Hindlimb muscle (tissue), 1 donor: ENCODE measurements around the gene PCP2. TPM values are rescaled to one million over a fixed set of nuclear protein-coding genes. Genes with fewer than 3 reads are reported as not detected.

ENCODE experiments used
- DNase-seq: peaks from one replicate; pipeline ENCODE4 v3.0.0-alpha.2; 2013
- polyA plus RNA-seq: library from polyadenylated mRNA; unstranded; fragments of 120-200 nt; gene quantifications from one replicate; pipeline ENCODE4 v1.2.1, GENCODE V29; 2013; ENCODE audit not compliant: insufficient read length

The PCP2 gene
- polyA plus RNA-seq, 1 donor: not detected

DNA sequence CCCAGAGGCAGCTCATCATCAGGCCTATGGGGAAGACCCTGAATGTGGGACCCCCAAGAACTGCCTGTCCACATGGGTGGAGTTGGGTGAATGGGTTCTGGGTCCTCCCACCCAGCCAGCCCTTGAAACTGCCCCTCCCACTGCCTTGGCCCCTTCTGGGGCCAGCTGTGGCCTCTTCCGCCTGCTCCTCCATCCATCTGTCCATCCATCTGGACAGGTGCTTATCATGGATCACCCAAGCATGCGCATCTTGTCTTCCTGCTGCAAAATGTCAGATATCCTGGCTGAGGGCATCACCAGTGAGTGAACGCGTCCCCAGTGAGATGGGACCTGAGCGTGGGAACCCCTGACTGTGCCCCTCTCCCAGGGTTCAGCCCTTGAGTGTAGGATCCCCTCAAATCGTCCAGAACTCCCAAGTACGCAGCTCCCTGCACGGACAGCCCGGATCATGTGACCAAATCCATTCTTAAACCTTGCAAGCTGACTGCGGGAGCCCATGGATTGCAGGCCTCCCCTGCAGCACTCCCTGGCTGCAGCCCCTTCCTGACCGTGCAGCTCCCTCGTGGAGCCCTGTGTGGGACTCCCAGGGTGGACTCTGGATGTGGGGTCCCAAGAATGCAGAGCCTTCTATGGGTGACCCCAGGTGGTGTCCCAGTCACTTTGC lies 5.4 kb upstream of the PCP2 start:
- no peak for DNase-seq

DNA sequence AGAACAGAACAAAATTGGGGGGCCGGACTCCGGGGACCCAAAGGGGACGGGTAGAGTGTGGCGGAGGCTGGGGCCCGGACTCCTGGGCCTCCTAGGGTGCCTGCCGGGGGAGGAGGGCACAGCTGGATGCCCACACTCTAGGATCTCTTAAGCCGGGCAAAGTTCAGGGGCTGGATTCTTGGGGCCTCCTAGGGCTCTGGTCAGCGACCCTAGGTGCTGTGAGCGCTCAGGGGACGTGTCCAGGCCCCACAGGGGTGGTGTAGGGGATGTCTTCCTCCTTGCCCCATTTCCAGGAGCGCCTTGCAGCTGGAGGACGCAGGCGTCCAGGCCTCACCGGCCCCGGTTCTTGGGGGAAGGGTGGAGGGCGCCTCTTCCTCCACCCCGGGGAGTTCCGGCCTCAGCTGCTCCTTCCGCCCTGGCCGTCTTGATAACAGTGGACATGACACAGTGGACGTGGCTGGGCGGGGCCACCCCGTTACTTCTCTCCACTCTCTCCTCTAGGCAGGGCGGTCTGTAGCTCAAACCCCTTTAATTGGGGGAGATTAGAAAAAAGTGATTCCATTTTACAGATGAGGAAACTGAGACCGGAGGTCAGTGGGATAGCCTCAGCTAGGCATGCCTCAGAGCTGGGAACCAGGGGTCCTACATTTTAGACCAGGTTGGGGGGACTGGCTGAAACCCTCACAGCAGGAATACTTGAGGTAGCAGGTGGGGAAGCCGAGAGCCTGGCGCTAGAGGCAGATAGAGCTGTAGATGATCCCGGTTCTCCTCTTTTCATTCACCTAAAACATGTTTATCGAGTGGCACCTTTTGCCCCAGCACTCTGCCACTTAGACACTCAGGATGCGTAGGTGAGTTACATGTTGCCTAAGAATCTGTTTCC lies 4.1 kb upstream of the PCP2 start:
- DNase-seq: no peak

DNA sequence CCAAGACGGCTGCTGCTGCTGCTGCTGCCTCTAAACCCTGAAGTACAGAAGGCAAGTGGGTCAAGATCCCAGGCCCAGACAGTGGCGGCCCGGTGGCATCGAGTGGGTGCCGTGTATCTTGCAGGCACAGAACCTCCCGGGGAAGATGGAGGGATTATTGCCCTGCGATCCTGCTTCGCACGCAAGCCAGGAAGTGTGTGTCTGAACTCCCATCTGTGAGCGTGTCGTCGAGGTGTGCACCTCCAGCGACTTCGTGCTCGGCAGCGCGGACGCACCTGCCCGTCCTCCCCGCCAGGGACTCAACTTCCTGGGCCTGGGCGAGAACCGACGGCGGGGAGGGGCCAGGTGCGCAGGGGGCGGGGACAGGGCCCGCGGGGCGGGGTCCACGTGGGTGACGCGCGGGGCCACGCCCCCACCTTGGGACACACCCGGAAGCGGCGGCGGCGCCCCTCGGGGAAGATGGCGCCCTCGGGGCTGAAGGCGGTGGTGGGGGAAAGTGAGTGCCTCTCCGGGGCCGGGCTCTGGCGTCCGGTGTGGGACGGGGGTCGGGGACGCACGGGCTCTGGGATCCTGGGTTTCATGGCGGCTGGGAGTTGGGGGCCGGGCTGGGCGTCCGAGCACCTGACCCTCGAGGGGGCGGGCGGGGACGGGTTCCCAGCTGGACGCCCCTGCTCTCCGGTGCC lies 3.3 kb upstream of the PCP2 start, which contains the start of gene STXBP2:
TSS of gene STXBP2 (plus strand) at position 420 of the 683 bp plus-strand sequence. CDS start at position 460, 40 bp downstream.
- no peak for DNase-seq

DNA sequence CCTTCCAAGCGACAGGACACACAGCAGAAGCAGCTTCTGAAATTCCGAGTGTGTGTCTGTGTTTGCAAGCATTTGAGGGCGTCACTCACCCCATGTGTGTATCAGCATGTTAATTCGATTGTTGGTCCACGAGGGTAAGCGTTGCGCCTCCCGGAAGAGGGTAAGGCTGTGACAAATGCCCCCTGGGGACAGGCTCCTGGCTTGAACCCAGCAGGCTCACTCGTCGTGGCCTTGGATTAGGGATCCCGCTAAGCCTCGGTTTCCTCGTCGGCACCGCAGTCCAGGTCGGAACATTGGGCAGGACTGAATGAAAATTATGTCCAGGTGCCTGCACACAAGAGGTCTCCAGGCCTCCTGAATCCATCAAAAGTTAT lies 2.8 kb upstream of the PCP2 start:
- no peak for DNase-seq

DNA sequence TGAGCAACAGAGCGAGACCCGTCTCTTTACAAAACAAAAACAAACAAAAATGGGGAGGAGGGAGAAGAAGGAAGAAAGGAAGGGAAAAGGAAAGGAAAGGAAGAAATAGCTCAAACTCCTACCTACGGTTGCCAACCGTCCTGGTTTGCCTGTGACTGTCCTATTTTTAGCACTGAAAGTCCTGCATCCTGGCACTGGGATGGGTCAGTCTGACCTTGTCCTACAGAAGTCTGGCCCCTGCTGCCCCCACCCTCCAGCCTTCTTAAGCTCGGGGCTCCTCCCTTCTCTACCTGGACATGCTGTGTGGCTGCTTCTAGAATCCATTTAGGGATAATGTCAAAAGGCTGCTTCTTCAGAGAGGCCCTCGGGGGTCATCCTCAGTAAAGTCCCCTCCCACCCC lies 2.2 kb upstream of the PCP2 start:
- DNase-seq: no peak

DNA sequence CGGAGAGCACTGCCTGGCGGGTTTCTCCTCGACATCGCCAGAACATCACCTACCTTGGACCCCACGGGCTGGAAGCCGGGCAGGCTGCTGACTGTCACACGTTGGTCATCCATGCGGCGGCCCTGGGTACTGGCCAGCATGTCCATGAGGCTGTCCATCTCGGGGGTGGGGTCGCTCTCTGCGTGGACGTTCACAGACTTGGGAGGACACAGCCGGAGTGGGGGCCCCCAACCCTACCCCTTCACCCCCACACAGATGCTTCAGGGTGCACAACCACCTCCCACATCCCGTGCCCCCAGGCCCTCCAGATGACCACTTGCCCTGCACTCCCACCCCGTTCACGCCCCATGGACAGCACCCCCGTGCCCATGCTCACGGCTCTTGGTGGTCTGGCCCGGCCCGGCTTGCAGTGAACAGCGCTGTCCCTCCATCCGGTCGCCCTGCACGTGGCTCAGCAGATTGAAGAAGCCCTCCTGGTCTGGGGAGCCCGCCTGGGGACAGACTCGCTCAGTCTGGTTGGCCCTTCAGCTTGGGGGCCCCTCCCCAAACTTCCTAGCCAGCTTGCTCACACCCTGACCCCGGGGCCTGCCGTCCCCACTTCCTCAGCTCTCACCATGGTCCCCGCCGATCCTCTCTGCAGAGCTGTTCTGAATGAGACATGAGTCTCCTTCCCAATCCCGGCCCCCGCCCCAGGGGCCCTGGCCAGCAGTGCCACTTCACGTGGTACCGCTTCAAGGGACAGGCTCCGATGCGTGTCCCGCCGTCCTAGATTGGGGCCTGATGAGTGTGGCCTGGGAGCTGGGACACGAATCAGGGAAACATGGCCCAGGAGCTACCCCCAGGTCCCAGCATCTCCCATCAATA lies 947 bp downstream of the PCP2 start:
- DNase-seq: no peak

DNA sequence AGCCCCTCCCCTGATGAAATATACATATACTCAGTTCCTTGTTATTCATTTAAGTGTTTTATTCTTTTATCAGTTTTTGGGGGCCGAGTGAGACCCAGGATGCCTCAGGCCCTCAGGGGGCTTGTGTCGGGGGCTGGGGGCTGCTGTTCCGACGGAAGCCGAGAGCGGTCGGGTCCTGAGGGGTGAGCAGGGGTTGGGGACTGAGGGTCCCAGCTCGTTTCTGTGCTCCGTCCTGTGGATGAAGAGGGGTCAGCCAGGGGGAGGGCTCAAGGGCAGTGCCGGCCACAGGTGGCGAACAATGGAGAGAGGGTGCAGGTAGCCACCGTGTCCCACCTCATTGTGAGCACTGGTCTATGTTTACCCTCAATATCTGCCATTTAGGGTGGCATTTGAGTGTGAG lies 1.9 kb downstream of the PCP2 start:
- no peak for DNase-seq

DNA sequence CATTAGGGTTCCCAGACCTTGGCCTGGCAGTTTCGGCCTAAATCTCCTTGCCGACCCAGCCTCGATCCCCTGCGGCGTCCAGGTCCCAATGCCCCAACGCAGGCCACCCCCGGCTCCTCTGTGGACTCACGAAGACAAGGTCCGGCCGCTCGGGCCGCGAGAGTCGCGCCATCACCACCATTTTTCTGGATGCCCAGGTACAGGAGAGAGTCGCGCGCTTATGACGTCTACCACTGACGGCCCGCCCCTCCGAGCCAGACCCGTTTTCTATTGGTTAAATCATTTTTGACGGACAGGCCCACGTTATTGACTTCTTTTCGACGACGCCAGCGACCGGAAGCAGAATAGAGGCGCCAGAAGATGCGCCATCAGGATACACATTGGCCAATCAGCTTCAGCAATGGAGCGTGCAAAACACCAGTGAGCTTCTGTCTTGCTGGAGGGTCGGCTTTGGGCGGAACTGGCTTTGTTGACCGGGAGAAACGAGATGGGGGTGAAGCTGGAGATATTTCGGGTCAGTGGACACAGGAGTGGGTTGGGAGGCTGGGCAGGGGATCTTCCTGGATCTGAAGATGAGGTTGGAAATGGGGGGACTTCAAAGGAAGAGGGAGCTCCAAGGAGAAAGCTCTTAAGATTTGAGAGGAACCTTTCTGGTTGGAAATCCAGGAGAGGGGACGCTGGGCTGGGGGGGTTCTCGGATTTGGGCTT lies 4.0 kb downstream of the PCP2 start, which contains the start of the genes PET100 and XAB2:
TSS of gene PET100 (plus strand) at position 447 of the 708 bp plus-strand sequence. CDS start at position 488, 41 bp downstream.
TSS of gene XAB2 (minus strand) at position 199 of the 708 bp plus-strand sequence. CDS start at position 181, 18 bp downstream.
- DNase-seq: peak; percentile 99

DNA sequence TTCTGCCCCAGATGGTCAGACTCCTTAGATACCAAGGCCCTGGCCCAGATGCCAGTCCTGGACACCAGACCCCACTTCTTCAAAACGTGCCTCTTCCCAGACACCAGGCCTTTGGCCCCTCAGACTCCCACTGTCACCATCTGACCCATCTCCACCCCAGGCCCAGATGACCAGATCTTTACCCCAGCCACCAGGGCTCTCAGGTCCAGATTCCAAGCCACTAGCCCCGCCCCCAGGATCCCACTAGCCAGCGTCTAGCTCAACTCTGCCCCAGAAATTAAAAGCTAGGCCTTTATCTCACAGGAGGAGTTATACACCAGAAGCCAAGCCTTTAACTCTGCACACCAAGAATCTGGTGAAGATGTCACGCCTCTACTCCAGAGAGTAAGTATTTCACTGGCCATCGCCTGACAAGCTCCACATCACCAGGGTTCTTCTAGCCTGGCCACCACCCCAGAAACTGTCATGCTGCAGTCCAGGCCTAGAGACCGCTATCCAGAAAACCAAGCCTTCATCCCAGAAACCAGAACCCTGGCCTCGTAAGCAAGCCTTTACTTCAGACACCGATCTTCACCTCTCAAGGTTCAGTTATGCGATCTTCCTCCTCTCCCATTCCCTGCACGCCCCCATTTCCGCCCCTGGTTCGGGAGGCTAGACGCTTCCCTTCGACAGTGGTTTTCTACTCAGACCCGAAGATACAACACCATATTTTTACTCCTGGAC lies 4.8 kb downstream of the PCP2 start:
- no peak for DNase-seq

DNA sequence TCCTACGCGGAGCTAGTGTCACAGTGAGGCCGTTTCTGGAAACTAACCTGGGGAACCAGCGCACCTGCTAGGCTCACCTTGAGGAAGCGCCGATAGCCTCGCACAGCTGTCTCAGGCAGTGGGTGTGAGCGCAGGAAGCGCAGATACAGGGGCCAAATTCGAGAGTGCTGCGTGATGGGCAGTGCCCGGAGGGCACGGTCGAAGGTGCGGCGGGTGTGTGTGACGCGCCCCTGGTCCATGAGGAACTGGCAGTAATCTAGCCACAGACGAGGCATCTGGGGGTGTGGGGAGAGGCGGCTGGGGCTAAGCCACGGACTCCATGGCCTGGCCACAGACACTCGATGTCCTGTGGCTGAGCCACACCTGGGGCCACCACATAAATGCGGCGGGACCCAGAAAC lies 6.4 kb downstream of the PCP2 start:
- no peak for DNase-seq

DNA sequence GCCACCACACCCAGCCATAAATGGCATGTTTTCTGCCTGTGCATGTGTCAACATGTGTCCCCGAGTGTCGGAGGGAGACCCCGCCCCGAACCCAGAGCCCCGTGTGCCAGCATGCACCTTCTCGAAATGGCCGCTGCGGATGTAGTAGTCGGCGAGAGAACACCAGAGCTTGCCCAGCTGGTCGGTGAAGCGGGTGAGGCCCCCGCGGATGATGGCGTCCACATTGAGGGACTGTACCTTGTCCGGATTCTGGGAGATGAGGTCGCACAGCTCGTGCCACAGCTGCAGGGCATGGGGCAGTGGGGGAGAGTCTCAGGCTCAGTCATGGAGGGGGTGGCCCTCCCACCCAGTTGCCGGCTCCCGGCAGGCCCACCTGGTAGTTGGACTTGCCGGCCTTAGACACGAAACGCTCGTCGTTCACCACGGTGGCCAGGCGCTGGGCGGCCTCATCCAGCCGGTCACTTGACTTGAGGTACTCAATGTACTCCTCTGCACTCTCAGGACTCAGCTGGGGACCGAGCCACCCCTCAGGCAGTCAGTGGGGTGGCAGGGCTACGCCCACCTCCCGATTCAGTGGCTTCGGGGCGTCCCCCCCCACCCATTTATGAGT lies 7.7 kb downstream of the PCP2 start:
- no peak for DNase-seq

DNA sequence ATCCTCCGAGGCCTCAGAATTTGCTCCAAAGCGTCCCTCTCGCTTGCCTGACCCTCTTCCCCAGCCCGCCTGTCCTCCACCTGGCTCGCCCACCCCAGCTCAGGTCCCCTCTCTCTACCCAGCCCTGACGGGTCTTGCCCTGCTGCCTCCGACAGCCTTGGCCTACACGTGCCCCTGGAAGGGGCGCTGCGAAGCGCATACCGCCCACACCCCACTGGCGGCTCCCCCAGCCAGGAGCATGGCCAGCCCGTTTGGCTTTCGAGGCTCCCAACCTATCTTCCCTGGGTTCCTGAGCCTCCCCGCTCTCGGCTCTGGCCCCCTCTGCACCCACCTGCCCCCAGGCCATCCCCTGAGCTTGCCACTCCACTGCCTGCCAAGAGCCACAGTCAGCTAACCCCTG lies 8.7 kb downstream of the PCP2 start:
- DNase-seq: no peak

DNA sequence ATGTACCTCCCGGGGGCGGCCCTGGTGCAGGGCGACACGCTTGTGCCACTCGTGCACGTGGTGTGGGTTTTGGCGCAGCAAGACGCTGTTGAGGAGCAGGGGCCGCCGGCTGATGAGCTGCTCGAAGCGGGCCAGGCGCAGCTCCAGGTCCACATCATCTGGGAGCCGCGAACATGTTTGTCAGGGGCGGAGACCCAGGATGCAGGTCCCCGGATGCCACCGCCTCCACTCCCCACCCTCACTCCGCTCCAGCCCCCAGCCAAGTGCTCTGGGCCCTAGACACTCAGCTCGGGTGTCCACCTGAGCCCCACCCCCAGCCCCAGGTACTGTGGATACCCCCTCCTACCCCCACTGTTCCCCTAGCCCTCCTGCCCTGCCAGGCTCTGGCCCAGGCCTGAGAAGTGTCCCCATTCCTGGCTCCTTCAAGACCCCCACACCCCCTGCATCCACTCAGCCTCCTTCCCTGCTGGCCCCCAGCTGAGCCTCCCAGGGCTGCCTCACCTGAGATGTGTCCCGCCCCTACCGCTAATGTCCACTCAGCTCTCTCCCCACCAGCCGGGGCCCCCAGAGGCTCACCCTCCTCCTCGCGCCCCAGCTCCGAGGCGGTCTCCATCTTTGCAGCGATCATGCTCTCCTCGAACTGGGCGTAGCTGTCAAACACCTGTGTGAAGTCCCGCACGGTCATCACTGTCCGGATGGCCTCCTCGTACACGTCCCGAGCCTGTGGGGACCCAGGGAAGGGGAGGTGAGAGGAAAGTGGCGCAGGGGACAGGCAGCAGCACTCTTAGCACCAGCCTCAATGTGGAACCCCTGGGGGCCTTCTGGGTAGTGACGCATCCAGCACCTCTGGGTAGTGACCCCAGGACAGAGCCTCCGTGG lies 9.6 kb downstream of the PCP2 start:
- DNase-seq: no peak

DNA sequence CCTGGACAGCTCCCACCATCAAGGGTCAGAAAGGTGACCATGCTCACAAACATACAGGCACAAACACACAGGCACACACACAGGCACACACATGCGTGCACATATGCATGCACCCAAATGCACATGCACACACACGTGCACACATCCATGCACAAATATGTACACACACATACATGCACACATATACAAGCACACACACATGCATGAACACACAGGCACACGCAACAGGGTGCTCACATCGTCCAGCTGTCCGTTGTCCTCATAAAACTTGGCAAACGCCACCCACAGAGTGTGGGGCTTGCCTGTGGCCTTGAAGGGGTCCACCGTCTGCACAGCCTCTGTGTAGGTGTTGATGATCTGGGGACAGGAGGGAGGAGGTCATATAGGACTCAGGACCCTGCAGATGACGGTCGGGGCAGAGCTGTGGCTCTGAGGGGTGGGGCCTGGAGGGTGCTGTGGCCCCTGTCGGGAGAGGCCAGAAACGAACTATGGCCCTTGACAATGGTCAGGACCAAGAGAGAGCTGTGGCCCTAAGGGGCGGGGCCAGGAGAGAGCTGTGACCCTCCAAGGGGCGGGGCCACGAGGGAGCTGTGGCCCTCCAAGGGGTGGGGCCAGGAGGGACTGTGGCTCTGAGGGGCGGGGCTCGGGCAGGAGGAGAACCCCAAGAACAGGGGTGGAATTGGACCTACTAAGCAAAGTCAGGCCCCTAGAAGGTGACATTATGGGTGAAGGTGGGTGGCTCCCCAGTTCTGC lies 10.4 kb downstream of the PCP2 start:
- DNase-seq: no peak

DNA sequence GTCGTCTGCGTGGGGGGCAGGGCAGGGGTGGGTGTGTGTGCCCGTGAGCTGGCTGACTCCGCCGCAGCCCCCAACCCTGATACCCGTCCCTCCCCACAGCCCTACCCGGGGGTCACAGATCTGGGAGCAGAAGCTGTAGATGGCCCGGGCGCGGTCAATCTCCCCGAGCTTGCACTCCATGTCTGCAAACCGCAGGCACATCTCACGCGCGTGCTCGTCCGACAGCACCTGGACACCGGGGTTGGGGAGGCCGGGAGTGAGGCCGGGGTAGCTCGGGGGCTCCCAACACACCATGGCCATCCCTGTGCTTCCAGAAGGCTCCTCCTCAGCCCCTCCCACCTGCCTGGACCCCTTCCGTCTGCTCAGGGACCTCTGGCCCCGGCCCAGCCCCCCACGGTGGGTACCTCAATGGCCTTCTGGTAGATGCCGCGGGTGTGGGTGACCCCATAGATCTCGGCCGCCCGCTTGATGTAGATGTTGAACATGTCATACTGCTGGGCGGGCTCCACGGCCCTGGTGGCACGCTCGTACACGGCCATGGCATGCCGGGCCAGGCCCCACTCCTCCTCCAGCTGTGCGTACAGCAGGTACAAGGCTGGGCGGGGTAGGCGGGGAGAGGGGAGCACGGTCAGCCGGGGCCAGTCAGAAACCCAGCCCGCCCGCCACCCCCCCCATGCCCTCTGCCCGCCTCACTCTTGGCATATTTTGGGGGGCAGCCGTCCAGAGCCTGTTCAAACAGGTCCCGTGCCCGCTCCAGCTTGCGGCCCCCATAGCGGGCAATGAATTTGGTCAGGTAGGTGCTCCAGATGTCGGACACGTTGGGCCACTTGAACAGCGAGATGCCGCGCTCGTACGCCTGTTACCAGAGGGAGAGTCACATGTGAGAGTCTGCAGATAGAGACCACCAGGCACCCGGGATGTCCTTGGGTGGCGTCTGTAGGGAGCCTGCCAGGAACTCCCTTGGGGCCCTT lies 12.8 kb downstream of the PCP2 start:
- DNase-seq: no peak

DNA sequence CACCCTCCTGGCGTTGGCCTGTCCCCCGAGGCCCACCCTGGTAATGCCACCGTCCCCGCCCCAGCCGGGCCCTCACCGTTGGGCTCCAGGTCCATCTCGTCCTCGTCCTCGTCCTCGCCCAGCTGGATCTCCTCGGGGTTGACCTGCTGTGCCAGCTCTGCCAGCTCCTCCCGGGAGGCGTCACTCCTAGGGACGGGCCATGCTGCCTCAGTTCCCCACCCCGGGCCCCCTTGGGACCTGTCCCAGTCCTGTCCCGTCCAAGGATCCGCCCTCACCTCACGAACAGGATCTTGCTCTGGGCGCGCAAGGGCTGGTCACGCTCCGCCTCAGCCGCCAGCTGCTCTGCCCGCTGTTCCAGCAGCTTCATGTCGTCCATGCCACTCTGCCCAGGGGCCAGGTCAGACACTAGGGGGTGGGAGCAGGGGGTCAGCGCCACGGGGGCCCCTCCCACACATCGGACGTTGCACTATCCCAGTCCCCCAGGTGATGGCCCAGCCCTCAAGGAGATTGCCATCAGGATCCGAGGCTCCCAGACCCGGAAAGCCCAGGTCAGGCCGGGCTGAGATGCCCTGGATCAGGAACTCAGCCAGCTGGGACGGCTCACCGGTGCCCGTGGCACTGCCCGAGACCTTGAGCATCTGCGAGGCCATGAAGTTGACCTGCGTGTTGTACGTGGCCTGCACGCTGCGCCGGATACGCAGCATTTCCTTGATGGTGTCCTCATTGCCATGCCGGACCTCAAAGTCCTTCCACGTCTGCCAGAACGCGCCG lies 13.7 kb downstream of the PCP2 start:
- DNase-seq: no peak
